ENCODE data around the gene C1orf174. TPM values are rescaled to one million over a fixed set of nuclear protein-coding genes. Genes with fewer than 3 reads are reported as not detected.

C1orf174 gene
- total and polyA plus RNA-seq, 3 donors from 2014 or later, result 22.9 to 29.7 (median 28.8) TPM

DNA sequence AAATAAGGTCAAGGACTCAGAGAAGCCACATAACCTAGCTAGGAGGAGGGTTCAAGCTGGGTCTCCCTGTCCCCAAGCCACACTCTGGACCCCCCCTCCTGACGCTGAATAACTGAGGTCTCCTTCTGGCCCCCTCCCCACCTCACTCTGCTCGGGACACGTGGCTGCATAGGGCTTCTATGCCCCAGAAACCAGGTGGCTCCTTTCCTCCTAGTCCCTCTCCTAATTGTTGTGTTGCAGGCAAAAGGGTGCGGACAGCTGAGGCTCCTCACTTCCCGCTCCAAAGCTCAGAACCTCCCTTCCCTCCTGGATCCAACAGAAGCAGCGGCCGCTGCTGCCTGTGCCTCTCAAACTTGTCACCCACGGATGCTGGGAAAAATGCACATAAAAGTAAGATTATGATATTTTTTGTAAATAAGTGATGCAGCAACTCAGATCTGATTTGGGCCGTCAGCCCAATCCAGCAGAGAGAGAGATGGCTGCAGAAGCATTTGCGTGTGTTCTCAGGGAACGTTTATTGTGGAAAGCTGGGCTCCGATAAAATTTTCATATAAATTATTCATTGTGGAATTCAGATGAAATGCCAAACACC is 40.8 kb upstream of the C1orf174 start:
- TF ChIP-seq, protein P1, sequence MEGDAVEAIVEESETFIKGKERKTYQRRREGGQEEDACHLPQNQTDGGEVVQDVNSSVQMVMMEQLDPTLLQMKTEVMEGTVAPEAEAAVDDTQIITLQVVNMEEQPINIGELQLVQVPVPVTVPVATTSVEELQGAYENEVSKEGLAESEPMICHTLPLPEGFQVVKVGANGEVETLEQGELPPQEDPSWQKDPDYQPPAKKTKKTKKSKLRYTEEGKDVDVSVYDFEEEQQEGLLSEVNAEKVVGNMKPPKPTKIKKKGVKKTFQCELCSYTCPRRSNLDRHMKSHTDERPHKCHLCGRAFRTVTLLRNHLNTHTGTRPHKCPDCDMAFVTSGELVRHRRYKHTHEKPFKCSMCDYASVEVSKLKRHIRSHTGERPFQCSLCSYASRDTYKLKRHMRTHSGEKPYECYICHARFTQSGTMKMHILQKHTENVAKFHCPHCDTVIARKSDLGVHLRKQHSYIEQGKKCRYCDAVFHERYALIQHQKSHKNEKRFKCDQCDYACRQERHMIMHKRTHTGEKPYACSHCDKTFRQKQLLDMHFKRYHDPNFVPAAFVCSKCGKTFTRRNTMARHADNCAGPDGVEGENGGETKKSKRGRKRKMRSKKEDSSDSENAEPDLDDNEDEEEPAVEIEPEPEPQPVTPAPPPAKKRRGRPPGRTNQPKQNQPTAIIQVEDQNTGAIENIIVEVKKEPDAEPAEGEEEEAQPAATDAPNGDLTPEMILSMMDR (IDR thresholded peaks at IDR 0.05), result no peak
- no peak for TF ChIP-seq POLR2A (IDR thresholded peaks at IDR 0.05)
- Histone ChIP-seq H3K4me3 (no peak overlapping the region), H3K9me3 (no peaks in the 10 kb centered on the region), H3K4me1 (peaks cover 5% of the 10 kb centered on the region), H3K27me3 (no peaks in the 10 kb centered on the region), H3K36me3 (ENCODE audit: low read depth, missing control alignments) (no peaks in the 10 kb centered on the region), H3K27ac (no peak overlapping the region)
- intact Hi-C loops (cut with DNase I; ENCODE audit: low total_unique reads), result no loop called here
- WGBS, 2 donors, result 50 to 54% methylated on average over 11 to 12 of the region's 12 CpGs
- DNase-seq, result no peak

DNA sequence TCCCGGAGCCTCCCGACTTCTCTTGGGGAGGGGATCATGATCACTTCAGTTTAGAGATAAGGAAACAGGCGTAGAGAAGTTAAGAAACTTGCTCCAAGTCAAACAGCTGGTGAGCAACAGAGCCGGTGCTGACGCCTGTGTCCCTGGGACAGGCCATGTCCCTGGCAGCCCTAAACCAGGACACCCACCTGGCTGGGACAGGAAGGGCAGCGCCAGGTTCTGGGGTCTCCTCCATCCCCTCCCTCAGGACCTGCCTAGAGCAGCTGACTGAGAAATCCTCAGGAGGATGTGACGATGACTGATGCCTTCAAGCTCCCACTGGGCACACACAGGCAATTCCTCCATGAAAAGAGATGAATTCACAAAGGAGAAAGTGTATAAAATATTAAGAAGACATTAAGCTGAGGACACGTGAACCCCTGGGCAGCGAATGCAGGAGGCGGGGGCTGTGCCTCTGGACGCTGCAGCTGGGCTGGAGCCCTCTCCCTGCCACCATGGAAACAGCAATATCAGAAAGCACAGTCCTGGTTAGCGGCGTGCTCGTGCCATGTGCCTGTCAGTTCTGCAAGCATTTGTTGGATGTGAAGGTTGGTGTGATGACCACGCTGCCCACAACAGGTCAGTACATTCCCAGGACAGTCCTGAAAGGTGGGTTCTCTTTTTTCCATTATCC is 40.1 kb upstream of the C1orf174 start:
- no peak for DNase-seq
- H3K27ac ChIP-seq, result no peak overlapping the region
- TF ChIP-seq, protein P1 (IDR thresholded peaks at IDR 0.05), result no peak
- TF ChIP-seq POLR2A (IDR thresholded peaks at IDR 0.05), result no peak
- H3K4me3 ChIP-seq, result no peak overlapping the region
- H3K36me3 ChIP-seq (ENCODE audit: low read depth, missing control alignments), result no peaks in the 10 kb centered on the region
- H3K9me3 ChIP-seq, result no peaks in the 10 kb centered on the region
- H3K4me1 ChIP-seq, result peaks cover 5% of the 10 kb centered on the region
- H3K27me3 ChIP-seq, result no peaks in the 10 kb centered on the region
- intact Hi-C loops (cut with DNase I; ENCODE audit: low total_unique reads), result no loop called here
- WGBS, 2 donors, result 28% methylated on average over 7 to 15 of the region's 15 CpGs

DNA sequence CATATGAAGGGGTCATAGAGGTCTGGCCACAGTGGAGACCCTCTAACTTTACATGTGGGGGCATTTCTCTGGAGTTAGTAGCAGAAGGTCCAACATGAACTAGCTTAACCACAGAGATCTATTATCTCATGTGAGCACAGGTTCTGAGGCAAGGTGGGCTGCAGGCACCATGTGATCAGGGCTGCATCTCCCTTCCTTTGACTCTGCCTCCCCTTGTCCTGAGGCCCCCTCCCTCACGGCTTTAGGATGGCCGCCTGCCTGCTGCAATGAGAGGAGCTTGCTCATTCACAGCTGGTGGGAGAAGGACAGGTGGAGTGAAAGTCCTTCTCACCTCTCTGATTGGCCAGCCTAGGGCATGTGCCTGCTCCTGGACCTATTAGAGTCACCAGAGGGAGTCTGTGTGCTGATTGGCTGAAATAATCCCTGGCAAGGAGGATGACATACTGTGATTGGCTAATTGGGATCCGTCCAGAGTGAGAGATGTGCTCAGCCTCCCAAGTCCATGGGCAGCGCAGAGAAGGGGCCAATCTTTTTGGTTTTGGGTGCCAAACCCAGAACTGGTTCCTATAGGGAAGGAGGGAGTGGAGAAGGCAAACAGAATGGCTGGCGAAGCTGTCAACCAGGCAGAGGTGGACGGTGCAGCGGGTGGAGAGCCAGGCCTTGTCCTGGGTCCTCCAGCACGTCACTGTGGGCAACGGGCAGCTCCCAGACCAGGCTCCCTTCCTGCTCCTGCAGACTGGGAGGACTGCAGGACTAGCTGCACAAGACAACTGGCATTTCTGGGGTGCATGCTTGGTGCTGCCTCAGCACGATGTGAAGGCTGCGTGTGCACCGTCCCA is 39.4 kb upstream of the C1orf174 start:
- Histone ChIP-seq H3K36me3 (ENCODE audit: low read depth, missing control alignments) (no peaks in the 10 kb centered on the region), H3K9me3 (no peaks in the 10 kb centered on the region), H3K4me3 (no peak overlapping the region), H3K27ac (no peak overlapping the region), H3K4me1 (peaks cover 5% of the 10 kb centered on the region), H3K27me3 (no peaks in the 10 kb centered on the region)
- DNase-seq, result peak; percentile 61
- intact Hi-C loops (cut with DNase I; ENCODE audit: low total_unique reads), result no loop called here
- WGBS, 2 donors, result 36 to 73% methylated on average over 10 to 12 of the region's 12 CpGs
- TF ChIP-seq POLR2A (IDR thresholded peaks at IDR 0.05), result no peak
- TF ChIP-seq, protein P1 (IDR thresholded peaks at IDR 0.05), result no peak

DNA sequence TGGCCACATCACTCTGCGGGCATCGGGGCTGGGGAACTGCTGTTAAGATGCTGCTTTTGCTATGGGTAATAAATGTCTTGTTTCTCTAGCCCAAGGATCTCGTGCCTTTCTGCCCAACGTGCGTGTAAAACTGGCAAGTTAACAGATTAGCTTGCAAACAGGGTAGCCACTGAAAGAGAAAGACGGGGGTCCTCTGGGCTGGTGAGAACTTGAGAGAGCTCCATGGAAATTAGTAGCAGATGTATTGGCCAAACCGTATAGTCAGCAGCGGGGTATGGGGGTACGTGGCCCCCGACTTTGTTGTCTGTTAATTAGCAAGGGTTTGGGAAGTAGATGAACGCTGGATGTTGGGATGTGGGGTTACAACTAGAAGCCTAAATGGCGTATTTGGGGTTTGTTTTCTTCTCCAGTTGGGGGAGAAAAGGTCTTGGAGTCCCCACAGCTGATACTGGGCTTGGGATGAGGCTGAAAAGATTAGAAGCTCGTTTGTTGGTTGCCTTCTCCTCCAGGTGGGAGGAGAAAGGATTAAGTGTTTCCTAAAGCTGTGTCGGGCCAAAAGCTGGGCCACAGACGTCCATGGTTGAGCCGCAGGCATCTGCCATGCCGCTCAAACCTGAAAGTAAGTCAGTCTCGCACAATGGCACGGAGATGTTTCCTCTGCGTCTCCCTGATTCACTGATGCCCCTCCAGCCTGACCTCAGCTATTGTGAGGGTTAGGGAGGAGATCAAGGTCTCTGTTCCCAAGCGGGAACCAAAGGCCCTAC is 32.3 kb upstream of the C1orf174 start:
- no peak for TF ChIP-seq POLR2A (IDR thresholded peaks at IDR 0.05)
- TF ChIP-seq, protein P1 (IDR thresholded peaks at IDR 0.05), result no peak

More for the DNA sequence above, 32.3 kb upstream of the C1orf174 start:
- H3K27me3 ChIP-seq, result no peaks in the 10 kb centered on the region
- no peaks in the 10 kb centered on the region for H3K9me3 ChIP-seq
- no peaks in the 10 kb centered on the region for H3K36me3 ChIP-seq (ENCODE audit: low read depth, missing control alignments)
- no peak overlapping the region for H3K27ac ChIP-seq
- intact Hi-C loops (cut with DNase I; ENCODE audit: low total_unique reads), result no loop called here
- WGBS, 2 donors, result 81 to 83% methylated on average over 18 to 21 of the region's 21 CpGs
- no peaks in the 10 kb centered on the region for H3K4me1 ChIP-seq
- no peak for DNase-seq
- no peak overlapping the region for H3K4me3 ChIP-seq
